SK-N-DZ (cell line): ENCODE results near the gene SLC46A2. TPM values are rescaled to one million over a fixed set of nuclear protein-coding genes. Genes with fewer than 3 reads are reported as not detected.

ENCODE experiments used
- DNase-seq: peaks from one replicate; pipeline ENCODE4 v3.0.0-alpha.2; 2015; ENCODE audit warnings: low spot score
- polyA plus RNA-seq, 2 experiments: library from polyadenylated mRNA; depleted of rRNA; stranded (reverse); fragments of >200 nt; gene quantifications; 2 replicates each; pipeline ENCODE4 v1.2.3, GENCODE V29; 2014

SLC46A2 gene
- polyA plus RNA-seq (2014; cell fraction: cytosol; rRNA removed) = not detected in 2 replicates
- polyA plus RNA-seq (2014; cell fraction: nucleus; rRNA removed) = not detected in 2 replicates

GRCh38 chr9:112890106-112891081 is at the start of gene SLC46A2:
Gene SLC46A2, minus strand, starts transcription at chr9:112890876. Its CDS starts 195 bp downstream, at chr9:112890681.
- DNase-seq = no peak

GRCh38 chr9:112939418-112939817 is 48.7 kb upstream of the SLC46A2 start:
- no peak for DNase-seq

- no peak for DNase-seq
These were observed 43.0 kb upstream of the SLC46A2 start for GRCh38 chr9:112933696-112934095.

GRCh38 chr9:112925058-112925641 is 34.5 kb upstream of the SLC46A2 start:
- peak; percentile 67 for DNase-seq

- DNase-seq = peak; percentile 66
These were observed 30.9 kb upstream of the SLC46A2 start for GRCh38 chr9:112921549-112921948.

GRCh38 chr9:112917987-112918362 is 27.3 kb upstream of the SLC46A2 start:
- no peak for DNase-seq

- no peak for DNase-seq
These were observed 26.6 kb upstream of the SLC46A2 start for GRCh38 chr9:112917047-112917986.

GRCh38 chr9:112914524-112914923 is 23.8 kb upstream of the SLC46A2 start:
- DNase-seq = peak; percentile 54

GRCh38 chr9:112913326-112913725 is 22.6 kb upstream of the SLC46A2 start:
- no peak for DNase-seq

- no peak for DNase-seq
These were observed 22.0 kb upstream of the SLC46A2 start for GRCh38 chr9:112912636-112913035.

- DNase-seq = no peak
These were observed 21.1 kb upstream of the SLC46A2 start for GRCh38 chr9:112911736-112912135.

- DNase-seq = no peak
These were observed 14.4 kb upstream of the SLC46A2 start for GRCh38 chr9:112905084-112905483.

GRCh38 chr9:112900901-112901300 is 10.2 kb upstream of the SLC46A2 start:
- no peak for DNase-seq

- no peak for DNase-seq
These were observed 9.8 kb upstream of the SLC46A2 start for GRCh38 chr9:112900488-112900887.

GRCh38 chr9:112898872-112899311 is 8.2 kb upstream of the SLC46A2 start:
- no peak for DNase-seq

GRCh38 chr9:112896131-112896530 is 5.5 kb upstream of the SLC46A2 start:
- DNase-seq = no peak

GRCh38 chr9:112894699-112895098 is 4.0 kb upstream of the SLC46A2 start:
- no peak for DNase-seq

- DNase-seq = no peak
These were observed 3.4 kb upstream of the SLC46A2 start for GRCh38 chr9:112894041-112894440.

- DNase-seq = no peak
These were observed 2.3 kb upstream of the SLC46A2 start for GRCh38 chr9:112892981-112893380.

- DNase-seq = no peak
These were observed 845 bp upstream of the SLC46A2 start for GRCh38 chr9:112891521-112891920.

GRCh38 chr9:112887381-112887780 is 3.3 kb downstream of the SLC46A2 start:
- no peak for DNase-seq
